ENCODE measurements around the gene ASL. TPM values are rescaled to one million over a fixed set of nuclear protein-coding genes. Genes with fewer than 3 reads are reported as not detected.
"Not testable (repeated sequence)": the region's sequence is repeated elsewhere in the genome, so short reads cannot be mapped to it uniquely, and the experiment has no call there.

The ASL gene
- 10.6 TPM for total RNA-seq
- long read RNA-seq, transcript ASL-203 (15 exons, 1,765 nt), result major isoform, 6 of 17 reads
- long read RNA-seq, partial matches to known transcripts, result 4 of 17 reads
- long read RNA-seq, other reads (novel, unspliced or antisense), result 3 of 17 reads

- peak; percentile 100 for ATAC-seq
- intact Hi-C loops (cut with micrococcal nuclease), result no loop called here
- DNase-seq, result peak; percentile 98
Observed at GRCh38 chr7:66075590-66076461, at the start of gene ASL. Gene ASL, plus strand, starts transcription at chr7:66075819. Its CDS starts 263 bp downstream, at chr7:66076082.

- DNase-seq; intact Hi-C loops (cut with micrococcal nuclease); ATAC-seq: not testable (repeated sequence)
Observed at GRCh38 chr7:66028342-66028741, 47.3 kb upstream of the ASL start.

GRCh38 chr7:66033471-66034385 lies 41.9 kb upstream of the ASL start:
- intact Hi-C loops (cut with micrococcal nuclease), result no loop called here
- ATAC-seq, result no peak
- DNase-seq, result no peak

GRCh38 chr7:66034436-66035010 lies 41.1 kb upstream of the ASL start:
- ATAC-seq; DNase-seq; intact Hi-C loops (cut with micrococcal nuclease): not testable (repeated sequence)

DNA sequence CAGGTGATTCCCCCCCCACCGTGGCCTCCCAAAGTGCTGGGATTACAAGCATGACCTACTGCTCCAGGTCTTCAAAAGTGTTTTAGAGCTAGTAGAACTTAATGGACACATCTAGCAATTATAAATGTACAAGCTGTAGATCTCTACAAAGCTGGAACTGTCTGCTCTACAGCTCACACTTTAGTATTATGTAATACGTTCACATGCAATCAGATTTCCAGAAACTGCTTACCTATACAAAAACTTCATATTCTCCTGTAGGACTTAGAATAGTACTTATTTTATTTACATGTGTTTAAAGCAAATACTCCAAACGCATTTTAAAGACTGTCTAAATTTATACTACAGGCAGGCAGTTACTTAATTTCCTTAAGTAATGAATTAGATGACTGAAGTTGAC lies 39.2 kb upstream of the ASL start:
- no peak for DNase-seq
- intact Hi-C loops (cut with micrococcal nuclease), result no loop called here
- ATAC-seq, result no peak

GRCh38 chr7:66036788-66037187 lies 38.8 kb upstream of the ASL start:
- intact Hi-C loops (cut with micrococcal nuclease), result no loop called here
- ATAC-seq, result no peak
- DNase-seq, result no peak

- no peak for DNase-seq
- ATAC-seq, result no peak
- intact Hi-C loops (cut with micrococcal nuclease), result no loop called here
Observed at GRCh38 chr7:66039094-66039670, 36.4 kb upstream of the ASL start.

DNA sequence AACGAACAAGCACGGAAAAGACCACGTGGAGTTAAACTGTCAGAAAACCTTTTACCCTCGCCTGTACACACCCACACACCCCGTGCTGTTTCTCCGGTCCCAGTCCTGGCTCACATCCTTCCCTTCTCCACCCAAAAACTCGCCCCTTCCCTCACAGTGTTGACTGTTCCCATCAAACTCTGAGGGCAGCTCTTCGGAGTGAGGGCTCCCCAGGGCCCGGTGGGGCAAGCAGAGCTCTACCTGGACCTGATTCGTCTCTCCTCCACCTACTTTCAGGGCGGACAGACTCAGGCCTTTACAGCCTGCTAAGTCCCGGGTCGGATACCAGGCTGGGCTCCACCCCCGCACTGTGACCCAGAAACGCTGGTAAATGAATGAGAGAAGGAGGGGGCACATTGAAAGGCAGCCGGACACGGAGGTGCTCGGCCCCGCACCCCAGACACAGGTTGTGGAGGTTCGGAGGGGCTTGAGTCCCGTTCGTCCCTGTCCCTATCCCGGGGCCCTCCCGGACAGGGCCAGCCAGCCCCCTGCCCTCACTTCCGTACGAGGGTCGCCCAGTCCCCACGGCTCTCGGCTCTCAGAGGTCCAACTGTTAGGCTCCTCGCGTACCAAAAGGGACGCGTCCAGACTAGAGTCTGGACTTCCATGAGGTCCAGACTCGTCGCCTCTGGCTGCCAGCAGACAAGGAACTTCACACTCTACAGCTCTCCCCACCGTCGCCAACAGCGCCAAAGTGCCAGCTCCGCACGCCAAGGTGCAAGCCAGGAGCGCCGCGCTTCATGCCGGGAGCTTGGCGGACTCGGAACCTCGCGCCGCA lies 31.7 kb upstream of the ASL start:
- ATAC-seq (peak; percentile 95), DNase-seq (peak; percentile 74)
- intact Hi-C loops (cut with micrococcal nuclease), result no loop called here

DNA sequence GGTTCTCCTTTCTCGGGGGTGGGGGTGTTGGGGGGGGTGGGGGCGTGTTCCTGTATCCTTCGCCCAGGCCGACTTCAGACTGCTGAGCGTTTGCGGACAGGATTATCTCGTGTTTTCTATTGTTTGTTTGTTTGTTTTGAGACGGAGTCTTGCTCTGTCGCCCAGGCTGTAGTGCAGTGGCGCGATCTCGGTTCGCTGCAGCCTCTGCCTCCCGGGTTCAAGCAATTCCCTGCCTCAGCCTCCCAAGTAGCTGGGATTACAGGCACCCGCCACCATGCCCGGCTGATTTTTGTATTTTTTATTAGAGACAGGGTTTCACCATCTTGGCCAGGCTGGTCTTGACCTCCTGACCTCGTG lies 31.1 kb upstream of the ASL start:
- ATAC-seq; intact Hi-C loops (cut with micrococcal nuclease); DNase-seq: not testable (repeated sequence)

DNA sequence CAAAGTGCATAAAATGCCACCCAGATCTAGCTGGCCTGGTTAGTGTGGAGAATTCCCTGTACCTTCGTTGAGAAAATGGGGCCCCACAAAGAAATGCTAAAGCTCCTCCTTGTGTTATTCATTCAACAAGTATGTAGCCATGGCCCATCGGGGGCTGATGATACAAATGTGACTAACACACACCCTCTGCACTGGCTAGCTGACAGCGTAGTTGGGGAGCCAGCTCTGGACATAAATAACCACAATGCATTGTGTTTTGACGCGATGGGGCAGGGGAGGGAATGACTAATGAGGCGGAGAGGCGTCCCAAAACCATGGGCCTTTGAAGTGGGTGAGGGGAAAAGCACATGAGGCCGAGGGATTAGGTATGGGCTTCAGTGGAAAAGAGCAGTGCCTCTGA lies 28.2 kb upstream of the ASL start:
- DNase-seq (no peak), ATAC-seq (no peak)
- intact Hi-C loops (cut with micrococcal nuclease), result no loop called here

GRCh38 chr7:66049886-66050285 lies 25.7 kb upstream of the ASL start:
- ATAC-seq; DNase-seq; intact Hi-C loops (cut with micrococcal nuclease): not testable (repeated sequence)

GRCh38 chr7:66050337-66050957 lies 25.2 kb upstream of the ASL start:
- DNase-seq (no peak), ATAC-seq (no peak)
- intact Hi-C loops (cut with micrococcal nuclease), result no loop called here

DNA sequence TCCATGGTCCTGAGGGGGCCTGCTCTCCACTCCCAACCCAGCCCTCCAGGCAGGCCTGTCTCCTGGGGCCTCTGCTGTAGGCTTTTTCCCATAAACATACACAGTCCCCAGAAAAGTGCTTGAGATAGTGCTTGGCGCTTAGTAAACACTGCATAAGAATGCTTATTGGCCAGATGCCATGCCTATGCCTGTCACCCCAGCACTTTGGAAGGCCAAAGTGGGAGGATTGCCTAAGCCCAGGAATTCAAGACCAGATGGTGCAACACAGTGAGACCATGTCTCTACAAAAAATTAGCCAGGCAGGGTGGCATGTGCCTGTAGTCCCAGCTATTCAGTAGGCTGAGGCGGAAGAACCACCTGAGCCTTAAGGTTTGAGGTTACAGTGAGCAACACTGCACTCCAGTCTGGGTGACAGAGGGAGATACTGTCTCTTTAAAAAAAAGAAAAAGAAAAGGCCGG lies 24.6 kb upstream of the ASL start:
- intact Hi-C loops (cut with micrococcal nuclease), result no loop called here
- DNase-seq, result no peak
- peak; percentile 74 for ATAC-seq

- ATAC-seq (no peak), DNase-seq (no peak)
- intact Hi-C loops (cut with micrococcal nuclease), result no loop called here
Observed at GRCh38 chr7:66052447-66052846, 23.2 kb upstream of the ASL start.

- ATAC-seq, result no peak
- DNase-seq, result no peak
- intact Hi-C loops (cut with micrococcal nuclease), result no loop called here
Observed at GRCh38 chr7:66054063-66054462, 21.6 kb upstream of the ASL start.

- DNase-seq (no peak), ATAC-seq (no peak)
- intact Hi-C loops (cut with micrococcal nuclease), result no loop called here
Observed at GRCh38 chr7:66055321-66055956, 20.2 kb upstream of the ASL start.

GRCh38 chr7:66060796-66061195 lies 14.8 kb upstream of the ASL start:
- no peak for DNase-seq
- no peak for ATAC-seq
- intact Hi-C loops (cut with micrococcal nuclease), result no loop called here
